ENCODE measurements around the gene CLTC. TPM values are rescaled to one million over a fixed set of nuclear protein-coding genes. Genes with fewer than 3 reads are reported as not detected.

The CLTC gene
- total and polyA plus RNA-seq, 2 experiments from 2014 or later, result 98.5 to 342 TPM

- no peaks in the 10 kb centered on the region for H3K36me3 ChIP-seq (replicated peaks; ENCODE audit: insufficient read depth, low read depth)
- TF ChIP-seq EZH2 (IDR thresholded peaks at IDR 0.05; ENCODE audit: borderline replicate concordance) (no peak), EZH2phosphoT487 (IDR thresholded peaks at IDR 0.05; ENCODE audit: low read depth, severe bottlenecking, unreplicated experiment) (no peak), CTCF (IDR thresholded peaks at IDR 0.05; ENCODE audit: poor library complexity) (no peak)
- H3K79me2 ChIP-seq, result peaks cover 97% of the 10 kb centered on the region
- H3K9me3 ChIP-seq (ENCODE audit: low read depth), result no peaks in the 10 kb centered on the region
- no peaks in the 10 kb centered on the region for H3K27me3 ChIP-seq
- H3K4me3 ChIP-seq, result no peak overlapping the region
- H2AFZ ChIP-seq, result no peak overlapping the region
- no peak overlapping the region for H3K27ac ChIP-seq
- H4K20me1 ChIP-seq (ENCODE audit: insufficient read depth, poor library complexity, severe bottlenecking), result peaks cover 45% of the 10 kb centered on the region
- H3K9me2 ChIP-seq (replicated peaks; ENCODE audit: insufficient read depth), result no peaks in the 10 kb centered on the region
- 96% methylated on average over 7 of the region's 7 CpGs for WGBS (ENCODE audit: low lambda C conversion rate, missing lambda C conversion rate)
- DNase-seq (ENCODE audit: low spot score), result no peak
- no peaks in the 10 kb centered on the region for H3K4me1 ChIP-seq (ENCODE audit: insufficient read depth)
- H3K4me2 ChIP-seq, result no peak overlapping the region
These were observed 79.5 kb downstream of the CLTC start for GRCh38 chr17:59699218-59699617.

- no peaks in the 10 kb centered on the region for H3K27me3 ChIP-seq
- H3K4me1 ChIP-seq (ENCODE audit: insufficient read depth), result no peaks in the 10 kb centered on the region
- H3K36me3 ChIP-seq (replicated peaks; ENCODE audit: insufficient read depth, low read depth), result no peaks in the 10 kb centered on the region
- TF ChIP-seq EZH2phosphoT487 (IDR thresholded peaks at IDR 0.05; ENCODE audit: low read depth, severe bottlenecking, unreplicated experiment), result no peak
- no peak for TF ChIP-seq CTCF (IDR thresholded peaks at IDR 0.05; ENCODE audit: poor library complexity)
- no peak for TF ChIP-seq EZH2 (IDR thresholded peaks at IDR 0.05; ENCODE audit: borderline replicate concordance)
- no peaks in the 10 kb centered on the region for H3K9me2 ChIP-seq (replicated peaks; ENCODE audit: insufficient read depth)
- WGBS (ENCODE audit: low lambda C conversion rate, missing lambda C conversion rate), result 97% methylated on average over 6 of the region's 6 CpGs
- H2AFZ ChIP-seq, result no peak overlapping the region
- H3K4me3 ChIP-seq, result no peak overlapping the region
- H4K20me1 ChIP-seq (ENCODE audit: insufficient read depth, poor library complexity, severe bottlenecking), result peaks cover 48% of the 10 kb centered on the region
- H3K4me2 ChIP-seq, result no peak overlapping the region
- no peak for DNase-seq (ENCODE audit: low spot score)
- no peaks in the 10 kb centered on the region for H3K9me3 ChIP-seq (ENCODE audit: low read depth)
- peaks cover 99% of the 10 kb centered on the region for H3K79me2 ChIP-seq
- H3K27ac ChIP-seq, result no peak overlapping the region
These were observed 80.1 kb downstream of the CLTC start for GRCh38 chr17:59699786-59700185.

- Histone ChIP-seq H3K27ac (no peak overlapping the region), H4K20me1 (ENCODE audit: insufficient read depth, poor library complexity, severe bottlenecking) (peaks cover 35% of the 10 kb centered on the region), H3K9me3 (ENCODE audit: low read depth) (no peaks in the 10 kb centered on the region), H3K4me3 (no peak overlapping the region), H3K4me1 (ENCODE audit: insufficient read depth) (peaks cover 11% of the 10 kb centered on the region), H3K27me3 (no peaks in the 10 kb centered on the region), H3K79me2 (peaks cover 96% of the 10 kb centered on the region), H3K9me2 (replicated peaks; ENCODE audit: insufficient read depth) (no peaks in the 10 kb centered on the region), H2AFZ (no peak overlapping the region), H3K4me2 (no peak overlapping the region), H3K36me3 (replicated peaks; ENCODE audit: insufficient read depth, low read depth) (no peaks in the 10 kb centered on the region)
- TF ChIP-seq EZH2 (IDR thresholded peaks at IDR 0.05; ENCODE audit: borderline replicate concordance) (no peak), EZH2phosphoT487 (IDR thresholded peaks at IDR 0.05; ENCODE audit: low read depth, severe bottlenecking, unreplicated experiment) (no peak)
- no peak for DNase-seq (ENCODE audit: low spot score)
- 92% methylated on average over 7 of the region's 7 CpGs for WGBS (ENCODE audit: low lambda C conversion rate, missing lambda C conversion rate)
These were observed 82.6 kb downstream of the CLTC start for GRCh38 chr17:59702304-59702703.

- TF ChIP-seq EZH2phosphoT487 (IDR thresholded peaks at IDR 0.05; ENCODE audit: low read depth, severe bottlenecking, unreplicated experiment) (no peak), EZH2 (IDR thresholded peaks at IDR 0.05; ENCODE audit: borderline replicate concordance) (no peak), CTCF (IDR thresholded peaks at IDR 0.05; ENCODE audit: poor library complexity) (no peak)
- Histone ChIP-seq H4K20me1 (ENCODE audit: insufficient read depth, poor library complexity, severe bottlenecking) (peaks cover 16% of the 10 kb centered on the region), H3K27me3 (no peaks in the 10 kb centered on the region), H3K4me3 (peak within 1 kb of the TSS; percentile 70), H3K9me3 (ENCODE audit: low read depth) (no peaks in the 10 kb centered on the region), H3K4me1 (ENCODE audit: insufficient read depth) (peaks cover 11% of the 10 kb centered on the region), H3K27ac (peak within 1 kb of the TSS; percentile 93), H3K9me2 (replicated peaks; ENCODE audit: insufficient read depth) (no peaks in the 10 kb centered on the region), H3K36me3 (replicated peaks; ENCODE audit: insufficient read depth, low read depth) (no peaks in the 10 kb centered on the region), H2AFZ (peak within 1 kb of the TSS; percentile 43), H3K4me2 (peak within 1 kb of the TSS; percentile 91), H3K79me2 (peaks cover 91% of the 10 kb centered on the region)
- peak; percentile 100 for DNase-seq (ENCODE audit: low spot score)
- WGBS (ENCODE audit: low lambda C conversion rate, missing lambda C conversion rate), result under 1% methylated on average over 45 of the region's 45 CpGs
These were observed 87.7 kb downstream of the CLTC start, which contains the start of the genes PTRH2 and VMP1 for GRCh38 chr17:59707149-59707970. PTRH2 (minus strand) TSS chr17:59707430; CDS start chr17:59697978, 9,452 bp downstream. VMP1 (plus strand) TSS chr17:59707654; CDS start chr17:59731447, 23,793 bp downstream.

Measured in hepatocyte (in vitro differentiated cells).